Large intestine (tissue), 3 donors: ENCODE data around the gene TMA7. TPM values are rescaled to one million over a fixed set of nuclear protein-coding genes. Genes with fewer than 3 reads are reported as not detected.
"Not testable (repeated sequence)": the region's sequence is repeated elsewhere in the genome, so short reads cannot be mapped to it uniquely, and the experiment has no call there.

ENCODE experiments used
- DNase-seq, 2 donors: peaks; one replicate each; pipeline versions ENCODE4 v3.0.0 to v3.0.0-alpha.2; 2013
- H3K27ac ChIP-seq: one replicate; pipeline ENCODE4 v1.5.1; 2013; ENCODE audit warnings: low read length
- H3K27me3 ChIP-seq: 2 replicates; pipeline ENCODE4 v1.6.1; 2013; ENCODE audit warnings: low read length; ENCODE audit not compliant: control insufficient read depth, insufficient read depth
- H3K36me3 ChIP-seq: 2 replicates; pipeline ENCODE4 v1.6.1; 2013; ENCODE audit warnings: low read length; ENCODE audit not compliant: control insufficient read depth, insufficient read depth
- H3K4me1 ChIP-seq: one replicate; pipeline ENCODE4 v1.6.1; 2013; ENCODE audit warnings: low read length; ENCODE audit not compliant: control insufficient read depth, insufficient read depth
- H3K4me3 ChIP-seq: one replicate; pipeline ENCODE4 v1.5.1; 2013; ENCODE audit warnings: low read length
- H3K9me3 ChIP-seq: one replicate; pipeline ENCODE4 v1.6.1; 2013; ENCODE audit warnings: mild to moderate bottlenecking, low read depth, low read length, moderate library complexity; ENCODE audit not compliant: control insufficient read depth
- WGBS: methylation state at CpG from one replicate; pipeline ENCODE4 v1.1.5; 2013; ENCODE audit warnings: low lambda C conversion rate; ENCODE audit not compliant: insufficient coverage; 5-methylcytosine and 5-hydroxymethylcytosine counted together
- polyA plus RNA-seq: library from polyadenylated mRNA; unstranded; fragments of 120-200 nt; gene quantifications from one replicate; pipeline ENCODE4 v1.2.1, GENCODE V29; 2013

Gene TMA7
- polyA plus RNA-seq, 1 donor: 283 TPM

DNA sequence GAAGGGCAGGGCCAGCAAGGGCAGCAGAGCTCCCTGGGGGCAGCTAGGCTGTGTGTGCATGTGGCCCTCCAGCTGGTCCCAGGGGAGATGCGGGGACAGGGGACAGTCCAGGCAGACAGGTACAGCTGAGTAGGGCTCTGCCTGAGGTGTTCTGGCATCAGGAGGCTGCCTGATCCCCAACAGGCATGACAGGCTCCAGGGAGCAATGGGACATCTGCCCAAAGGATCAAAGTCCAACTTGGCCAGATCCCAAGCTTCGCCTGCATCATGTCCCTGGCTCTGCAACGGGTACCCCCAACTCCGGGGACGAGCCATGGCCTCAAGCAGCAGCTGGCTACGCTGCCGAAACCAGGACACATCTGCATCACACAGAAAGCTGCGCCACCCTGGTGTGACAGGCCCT lies 28.3 kb downstream of the TMA7 start:
- H3K27ac ChIP-seq: peak overlapping the region; percentile 18
- H3K27me3 ChIP-seq: no peaks in the 10 kb centered on the region
- no CpG with 5 or more reads among the region's 8 CpGs for WGBS
- H3K4me1 ChIP-seq: peaks cover 66% of the 10 kb centered on the region
- peaks cover 43% of the 10 kb centered on the region for H3K36me3 ChIP-seq
- DNase-seq: peak; percentile 30 to 62
- no peaks in the 10 kb centered on the region for H3K9me3 ChIP-seq
- H3K4me3 ChIP-seq: no peak overlapping the region

DNA sequence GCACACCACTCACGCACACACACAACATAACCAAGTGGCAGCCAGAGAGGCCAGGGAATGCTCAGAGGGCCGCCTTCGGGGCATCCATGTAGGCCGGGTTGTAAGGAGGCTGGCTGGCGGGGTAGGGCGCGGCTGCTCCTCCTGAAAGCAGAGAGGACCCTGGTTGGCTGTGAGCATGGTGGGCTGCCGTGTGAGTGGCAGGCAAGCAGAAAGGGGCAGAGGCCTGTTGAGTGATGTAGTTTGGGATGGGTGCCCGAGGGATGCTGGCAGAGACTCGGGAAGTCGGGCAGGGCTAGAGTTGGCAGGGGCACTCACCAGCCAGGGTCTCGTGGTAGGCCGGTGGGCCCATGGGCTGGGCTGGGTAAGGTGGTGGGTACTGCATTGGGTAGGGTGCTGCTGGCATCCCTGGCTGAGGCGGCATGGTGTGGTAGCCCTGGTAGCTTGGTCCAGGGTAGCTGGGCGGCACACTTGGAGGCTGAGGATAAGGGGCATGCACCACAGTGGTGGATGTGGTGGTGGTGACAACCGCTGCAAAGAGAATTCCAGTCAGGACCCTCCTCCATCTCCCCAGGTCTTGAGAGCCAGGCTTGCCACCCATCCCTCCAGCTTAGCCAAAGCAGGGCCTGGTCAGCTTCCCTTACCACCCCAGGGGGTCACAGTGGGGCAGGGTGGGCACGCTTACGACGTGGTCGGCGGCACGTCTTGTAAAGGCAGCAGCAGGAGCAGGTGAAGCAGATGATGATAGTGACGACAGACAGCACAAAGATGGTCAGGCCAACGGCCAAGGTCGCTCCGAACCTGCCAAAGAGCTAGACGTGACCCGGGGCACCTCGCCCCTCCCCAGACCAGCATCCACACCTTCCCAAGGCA lies 29.2 kb downstream of the TMA7 start:
- Histone ChIP-seq H3K4me1 (peaks cover 76% of the 10 kb centered on the region), H3K27me3 (no peaks in the 10 kb centered on the region), H3K4me3 (no peak overlapping the region), H3K9me3 (no peaks in the 10 kb centered on the region), H3K27ac (peak overlapping the region; percentile 34), H3K36me3 (peaks cover 43% of the 10 kb centered on the region)
- DNase-seq: no peak
- WGBS: no CpG with 5 or more reads among the region's 29 CpGs

DNA sequence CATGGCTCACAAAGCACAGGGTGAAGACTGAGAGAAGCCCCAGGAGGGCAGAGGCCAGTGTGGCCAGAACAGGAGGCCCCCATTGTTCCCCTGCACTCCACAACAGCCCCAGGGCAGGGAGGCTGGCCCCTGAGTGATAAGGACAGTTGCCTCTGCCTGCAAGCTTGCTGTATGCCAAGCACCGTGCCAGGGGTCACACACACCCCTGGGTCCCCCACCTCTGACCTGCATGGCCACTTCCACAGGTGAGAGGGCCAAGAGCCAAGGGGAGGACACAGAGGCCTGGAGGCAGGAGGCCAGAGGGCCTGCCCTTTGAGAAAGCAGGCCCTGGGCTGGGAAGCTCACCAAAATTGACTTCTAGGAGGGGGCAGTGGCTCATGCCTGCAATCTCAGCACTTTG lies 30.2 kb downstream of the TMA7 start:
- WGBS: no CpG with 5 or more reads among the region's 1 CpG
- H3K36me3 ChIP-seq: peaks cover 40% of the 10 kb centered on the region
- H3K27me3 ChIP-seq: no peaks in the 10 kb centered on the region
- no peak overlapping the region for H3K4me3 ChIP-seq
- peak overlapping the region; percentile 34 for H3K27ac ChIP-seq
- H3K4me1 ChIP-seq: peaks cover 78% of the 10 kb centered on the region
- DNase-seq: peak in 1 of 2 donors; percentile 42
- no peaks in the 10 kb centered on the region for H3K9me3 ChIP-seq

DNA sequence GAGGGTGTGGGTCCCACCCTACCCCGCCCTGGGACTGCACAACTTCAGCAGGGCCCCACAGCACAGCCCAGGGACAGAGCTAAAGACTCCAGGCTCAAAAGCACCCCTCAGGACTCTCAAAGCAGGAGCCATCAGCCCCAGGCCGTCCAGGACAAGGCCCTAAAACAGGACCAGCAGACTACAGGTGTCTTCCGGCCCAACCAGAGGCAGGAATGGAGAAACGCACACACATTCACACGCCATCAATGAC lies 32.5 kb downstream of the TMA7 start:
- WGBS: no CpG with 5 or more reads among the region's 5 CpGs
- Histone ChIP-seq H3K4me1 (peaks cover 55% of the 10 kb centered on the region), H3K27me3 (no peaks in the 10 kb centered on the region), H3K4me3 (peak overlapping the region; percentile 69), H3K27ac (peak overlapping the region; percentile 95), H3K9me3 (no peaks in the 10 kb centered on the region), H3K36me3 (peaks cover 30% of the 10 kb centered on the region)
- no peak for DNase-seq

DNA sequence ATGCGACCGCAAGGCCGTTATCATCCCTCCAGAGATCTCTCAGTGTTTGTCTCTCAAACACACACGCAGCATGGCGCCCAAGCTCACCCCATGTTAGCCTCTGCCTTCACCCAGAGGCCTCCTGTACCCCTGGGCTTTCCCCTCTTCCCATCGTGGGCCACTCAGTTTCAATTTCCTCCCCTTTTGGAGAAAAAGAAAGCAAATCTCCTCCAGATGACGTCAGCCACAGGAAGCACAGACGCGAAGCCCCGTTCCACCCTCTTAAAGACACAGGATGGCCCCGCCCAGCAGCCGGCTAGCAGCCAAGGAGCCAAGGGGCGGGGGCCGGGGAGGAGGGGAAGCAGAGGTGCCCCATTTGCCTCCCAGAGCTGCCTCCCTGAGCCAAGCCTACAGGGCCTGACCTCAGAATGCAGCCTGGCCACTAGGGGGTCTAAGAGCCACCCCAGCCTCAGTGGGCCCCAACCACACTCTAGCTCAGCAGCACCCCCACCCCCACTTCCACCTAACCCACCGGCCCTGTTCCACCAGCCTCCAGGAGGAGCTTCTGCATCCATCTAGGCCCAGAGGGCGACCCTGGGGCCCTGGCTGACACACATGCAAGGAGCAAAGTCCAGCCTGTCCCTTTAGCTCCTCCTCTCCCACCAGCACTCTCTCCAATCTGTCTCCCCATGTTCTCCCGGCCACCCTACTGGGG lies 33.0 kb downstream of the TMA7 start:
- peak; percentile 95 to 99 for DNase-seq
- Histone ChIP-seq H3K36me3 (peaks cover 26% of the 10 kb centered on the region), H3K4me1 (peaks cover 53% of the 10 kb centered on the region), H3K27me3 (no peaks in the 10 kb centered on the region), H3K4me3 (peak overlapping the region; percentile 69), H3K27ac (peak overlapping the region; percentile 95), H3K9me3 (no peaks in the 10 kb centered on the region)
- no CpG with 5 or more reads among the region's 17 CpGs for WGBS

DNA sequence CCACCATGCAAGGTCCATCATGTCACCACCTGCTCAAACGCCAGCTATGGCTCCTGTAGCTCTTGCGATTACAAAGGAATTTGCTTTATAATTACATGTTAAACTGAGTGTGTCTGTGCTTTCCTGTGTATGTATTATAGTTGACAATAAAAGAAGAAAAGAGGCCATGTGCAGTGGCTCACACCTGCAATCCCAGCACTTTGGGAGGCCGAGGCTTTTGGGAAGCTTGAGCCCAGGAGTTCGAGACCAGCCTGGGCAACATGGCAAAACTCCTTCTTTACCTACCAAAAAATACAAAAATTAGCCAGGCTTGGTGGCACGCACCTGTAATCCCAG lies 33.5 kb downstream of the TMA7 start:
- WGBS: 100% methylated on average over 1 of the region's 5 CpGs
- H3K9me3 ChIP-seq: no peaks in the 10 kb centered on the region
- H3K27me3 ChIP-seq: no peaks in the 10 kb centered on the region
- H3K4me1 ChIP-seq: peaks cover 47% of the 10 kb centered on the region
- DNase-seq: no peak
- H3K4me3 ChIP-seq: no peak overlapping the region
- H3K27ac ChIP-seq: peak overlapping the region; percentile 95
- peaks cover 21% of the 10 kb centered on the region for H3K36me3 ChIP-seq

DNA sequence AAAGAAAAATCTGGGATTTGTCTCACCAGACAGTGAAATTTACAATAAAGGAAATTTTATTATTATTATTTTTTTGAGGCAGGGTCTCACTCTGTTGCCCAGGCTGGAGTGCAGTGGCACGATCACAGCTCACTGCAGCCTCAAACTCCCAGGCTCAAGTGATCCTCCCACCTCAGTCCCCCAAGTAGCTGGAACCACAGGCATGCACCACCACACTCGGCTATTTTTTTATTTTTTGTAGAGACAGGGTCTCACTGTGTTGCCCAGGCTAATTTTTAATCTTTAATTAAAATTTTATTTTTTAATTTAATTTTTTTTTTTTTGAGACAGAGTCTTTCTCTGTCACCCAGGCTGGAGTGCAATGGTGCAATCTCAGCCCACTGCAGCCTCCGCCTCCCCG lies 34.0 kb downstream of the TMA7 start:
- not testable (repeated sequence) for DNase-seq, H3K4me3 ChIP-seq, H3K9me3 ChIP-seq, H3K27me3 ChIP-seq
- Histone ChIP-seq H3K27ac (peak overlapping the region; percentile 95), H3K36me3 (peaks cover 19% of the 10 kb centered on the region), H3K4me1 (peaks cover 45% of the 10 kb centered on the region)
- WGBS: no CpG with 5 or more reads among the region's 4 CpGs

DNA sequence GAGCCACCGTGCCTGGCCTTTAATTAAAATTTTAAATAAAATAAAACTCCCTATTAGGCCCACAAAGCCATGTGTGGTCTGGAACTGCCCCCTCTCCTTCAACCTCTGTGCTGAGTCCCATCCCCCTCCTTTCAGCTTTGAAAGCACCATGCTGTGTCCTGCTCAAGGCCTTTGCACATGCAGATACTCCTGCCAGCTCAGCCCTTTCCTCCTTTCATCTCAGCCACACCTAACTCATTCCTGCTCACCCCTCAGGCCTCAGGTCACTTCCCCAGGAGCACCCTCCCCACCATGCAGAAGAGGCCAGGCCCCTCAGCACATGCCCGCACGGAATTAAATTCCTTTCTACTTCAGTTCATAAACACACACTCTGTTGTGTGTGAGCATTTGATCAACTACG lies 34.6 kb downstream of the TMA7 start:
- H3K4me1 ChIP-seq: peaks cover 40% of the 10 kb centered on the region
- DNase-seq: peak; percentile 58 to 75
- H3K4me3 ChIP-seq: no peak overlapping the region
- H3K9me3 ChIP-seq: no peaks in the 10 kb centered on the region
- WGBS: 80% methylated on average over 1 of the region's 4 CpGs
- H3K36me3 ChIP-seq: peaks cover 15% of the 10 kb centered on the region
- H3K27ac ChIP-seq: peak overlapping the region; percentile 95
- no peaks in the 10 kb centered on the region for H3K27me3 ChIP-seq

DNA sequence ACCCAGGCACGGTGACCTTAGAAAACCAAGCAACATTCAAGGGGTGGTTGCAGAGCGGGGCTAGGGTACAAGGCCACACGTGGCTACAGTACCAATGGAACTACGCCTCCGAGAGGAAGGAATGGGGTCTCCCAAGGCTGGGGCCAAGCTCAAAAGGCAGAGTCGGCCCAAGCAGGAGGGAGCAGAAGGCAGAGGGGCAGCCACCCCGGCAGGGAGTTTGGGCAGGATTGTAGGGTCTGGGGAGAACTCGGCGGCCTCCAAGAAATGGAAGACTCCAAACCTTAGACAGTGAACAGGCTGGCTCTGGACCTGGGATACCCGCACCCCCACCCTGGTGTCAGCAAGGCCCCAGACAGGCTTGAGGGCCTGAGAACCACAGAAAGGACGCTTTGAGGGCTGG lies 35.1 kb downstream of the TMA7 start:
- WGBS: no CpG with 5 or more reads among the region's 11 CpGs
- H3K27me3 ChIP-seq: no peaks in the 10 kb centered on the region
- no peak overlapping the region for H3K4me3 ChIP-seq
- H3K4me1 ChIP-seq: peaks cover 35% of the 10 kb centered on the region
- H3K36me3 ChIP-seq: peaks cover 11% of the 10 kb centered on the region
- H3K9me3 ChIP-seq: no peaks in the 10 kb centered on the region
- DNase-seq: no peak
- peak overlapping the region; percentile 95 for H3K27ac ChIP-seq

DNA sequence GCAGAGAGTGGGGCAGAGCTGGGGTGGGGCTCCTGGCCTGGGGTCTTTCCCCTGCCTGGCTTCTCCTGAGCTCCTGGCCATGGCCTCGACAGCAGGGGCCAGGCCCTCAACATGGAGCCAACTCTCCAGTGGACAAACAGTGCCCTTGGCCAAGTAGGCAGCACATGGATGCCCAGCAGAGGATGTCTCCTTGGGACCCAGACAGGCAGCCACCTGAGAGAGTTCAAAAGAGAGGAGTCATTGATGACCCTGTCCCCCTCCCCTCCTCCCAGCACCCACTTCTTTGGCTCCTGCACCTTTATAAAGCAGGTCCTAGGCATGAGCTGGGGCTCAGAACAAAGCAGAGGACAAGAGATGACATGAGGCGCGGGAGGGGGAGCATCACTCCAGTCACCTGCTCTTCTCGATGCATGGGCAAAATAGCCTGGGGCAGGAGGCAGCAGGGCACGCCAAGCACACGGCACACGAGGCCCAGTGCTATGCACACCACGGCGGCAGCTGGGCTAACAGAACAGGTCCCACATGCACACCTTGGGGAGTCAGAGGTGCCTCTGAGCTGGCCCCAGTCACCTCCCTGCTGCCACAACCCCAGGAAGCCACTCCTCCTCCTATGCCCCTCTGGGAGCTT lies 36.5 kb downstream of the TMA7 start:
- H3K27me3 ChIP-seq: no peaks in the 10 kb centered on the region
- no peak for DNase-seq
- no peak overlapping the region for H3K27ac ChIP-seq
- no peak overlapping the region for H3K4me3 ChIP-seq
- H3K4me1 ChIP-seq: peaks cover 23% of the 10 kb centered on the region
- WGBS: no CpG with 5 or more reads among the region's 9 CpGs
- H3K9me3 ChIP-seq: no peaks in the 10 kb centered on the region
- peaks cover 10% of the 10 kb centered on the region for H3K36me3 ChIP-seq
